ENCODE measurements around the gene BCLAF1. TPM values are rescaled to one million over a fixed set of nuclear protein-coding genes. Genes with fewer than 3 reads are reported as not detected.
"Not testable (repeated sequence)": the region's sequence is repeated elsewhere in the genome, so short reads cannot be mapped to it uniquely, and the experiment has no call there.

The BCLAF1 gene
- total RNA-seq, 1 donor from 2014 or later, result 221 TPM

DNA sequence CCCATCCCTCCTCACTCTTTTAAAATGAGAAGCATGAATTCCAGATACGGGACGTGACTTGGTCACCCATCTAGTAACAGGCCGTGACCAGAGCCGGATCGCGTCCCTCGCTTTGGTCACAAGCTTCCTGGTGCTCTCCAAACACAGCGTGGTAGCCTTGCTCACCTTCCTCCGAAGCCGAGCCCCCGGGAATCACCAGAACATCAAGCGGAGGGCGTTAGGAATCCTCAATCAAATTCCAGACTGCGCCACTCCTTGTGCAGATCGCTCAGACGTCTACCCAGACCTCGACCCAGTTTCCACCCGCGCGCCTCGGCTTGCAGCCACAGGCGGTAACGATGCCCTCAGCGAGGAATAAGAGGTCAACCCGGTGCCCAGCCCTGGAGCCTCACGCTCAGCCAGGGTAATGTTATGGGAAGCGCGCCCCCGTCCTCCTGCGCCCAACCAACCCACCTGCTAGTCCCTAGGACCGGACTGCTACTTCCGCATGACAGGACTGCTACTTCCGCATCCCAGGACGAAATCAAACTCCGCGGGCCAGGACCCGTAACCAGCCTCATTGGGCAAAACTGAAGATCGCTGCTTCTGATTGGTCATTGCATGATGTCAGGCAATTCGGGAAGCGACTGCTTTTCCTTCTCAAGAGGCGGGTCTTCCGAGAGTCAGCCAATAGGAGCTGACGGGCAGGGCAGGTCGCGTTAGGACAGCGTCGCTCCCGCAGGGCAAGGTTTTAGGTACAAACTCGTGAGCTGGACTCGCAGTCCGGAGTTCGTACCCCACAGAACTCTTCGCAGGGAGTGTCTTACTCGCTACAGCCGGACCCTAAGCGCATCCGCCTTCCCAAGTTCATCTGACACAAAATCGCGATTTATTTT lies 39.6 kb downstream of the BCLAF1 start, which contains the start of gene MTFR2:
MTFR2 (minus strand) TSS at position 501 of the 875 bp plus-strand sequence. CDS start 1,212 bp downstream, outside the sequence.
- DNase-seq, result peak; percentile 95

DNA sequence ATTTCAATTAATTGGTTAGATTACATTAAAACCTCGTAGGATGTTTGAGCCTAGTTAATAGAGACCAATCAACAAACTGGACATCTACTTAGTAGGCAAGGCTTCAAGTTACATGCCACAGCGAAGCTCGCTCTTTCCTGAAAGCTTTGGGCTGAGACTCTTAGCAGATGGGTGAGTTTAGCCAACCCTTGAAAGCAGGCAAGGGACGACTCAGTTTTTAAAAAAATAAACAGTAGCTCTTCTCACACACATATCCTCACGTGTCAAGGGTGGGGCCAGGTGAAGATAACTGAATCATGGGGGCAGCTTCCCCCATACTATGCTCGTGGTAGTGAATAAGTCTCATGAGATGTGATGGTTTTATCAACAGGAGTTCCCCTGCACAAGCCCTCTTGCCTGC lies 40.3 kb downstream of the BCLAF1 start:
- DNase-seq, result no peak

DNA sequence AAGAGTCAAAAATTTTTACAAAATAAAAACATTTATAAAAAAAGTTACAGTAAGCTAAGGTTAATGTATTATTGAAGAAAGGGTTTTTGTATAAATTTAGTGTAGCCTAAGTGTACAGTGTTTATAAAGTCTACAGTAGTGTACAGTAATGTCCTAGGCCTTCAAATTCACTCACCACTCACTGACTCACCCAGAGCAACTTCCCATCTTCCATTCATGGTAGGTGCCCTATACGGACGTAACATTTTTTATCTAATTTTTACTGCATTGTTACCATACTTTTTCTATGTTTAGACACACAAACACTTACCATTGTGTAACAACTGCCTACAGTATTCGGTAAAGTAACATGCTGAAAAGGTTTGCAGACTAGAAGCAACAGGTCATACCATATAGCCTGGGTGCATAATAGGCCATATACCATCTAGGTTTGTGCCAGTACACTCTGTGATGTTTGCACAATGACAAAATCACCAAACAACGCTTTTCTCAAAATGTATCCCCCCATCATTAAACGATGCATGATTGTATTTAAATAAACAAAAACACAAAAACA lies 45.5 kb downstream of the BCLAF1 start:
- DNase-seq, result no peak

- no peak for DNase-seq
These were observed 53.0 kb downstream of the BCLAF1 start for GRCh38 chr6:136236466-136237293.

DNA sequence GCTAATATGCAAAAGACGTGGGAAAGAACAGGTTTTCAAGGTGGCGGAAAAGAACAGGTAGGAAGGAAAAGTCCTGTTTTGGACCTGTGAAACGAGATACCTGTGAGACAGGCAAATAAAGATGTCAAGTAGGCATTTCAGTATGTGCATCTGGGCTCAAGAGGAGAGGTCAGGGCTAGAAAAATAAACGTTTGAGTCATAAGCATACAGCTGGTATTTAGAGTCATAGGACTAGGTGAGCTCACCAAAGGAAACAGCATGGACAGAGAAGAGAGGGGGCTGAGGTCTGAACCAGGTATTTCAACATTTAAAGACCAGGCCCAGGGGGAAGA lies 54.4 kb downstream of the BCLAF1 start:
- DNase-seq, result no peak

- no peak for DNase-seq
These were observed 56.9 kb downstream of the BCLAF1 start for GRCh38 chr6:136232701-136233100.

GRCh38 chr6:136230219-136230853 lies 59.3 kb downstream of the BCLAF1 start:
- DNase-seq, result no peak

- no peak for DNase-seq
These were observed 60.8 kb downstream of the BCLAF1 start for GRCh38 chr6:136228814-136229213.

DNA sequence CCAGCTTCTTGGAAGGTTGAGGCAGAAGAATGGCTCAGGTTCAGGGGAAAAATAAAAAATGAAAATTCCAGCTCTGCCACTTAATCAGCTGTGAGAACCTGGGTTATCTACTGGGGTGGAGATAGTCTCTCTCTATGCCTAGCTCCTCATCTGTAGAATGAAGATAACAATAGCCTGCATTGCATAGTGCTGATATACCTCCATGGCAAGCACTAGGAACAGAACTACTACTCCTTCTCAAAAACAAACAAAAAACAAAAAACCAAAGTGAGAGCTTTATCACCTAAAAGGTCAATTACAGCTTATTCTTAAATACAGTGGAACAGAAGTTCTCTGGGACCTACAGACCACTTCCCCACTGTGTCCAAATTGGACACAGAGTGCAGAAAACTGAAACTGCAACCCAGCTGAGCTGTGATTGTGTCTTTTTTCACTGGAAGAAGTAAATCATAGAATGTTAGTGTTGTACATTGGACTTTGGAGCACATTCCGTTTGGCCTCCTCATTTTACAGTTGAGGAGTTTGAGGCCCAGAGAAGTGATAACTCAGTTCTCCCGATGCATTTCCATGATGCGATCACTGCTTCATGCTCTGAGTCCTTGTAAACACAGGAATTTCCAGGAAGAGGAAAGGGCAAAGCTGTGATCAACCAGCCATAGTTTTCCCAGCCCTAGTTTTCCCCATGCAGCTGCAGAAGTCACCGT lies 62.8 kb downstream of the BCLAF1 start:
- no peak for DNase-seq

DNA sequence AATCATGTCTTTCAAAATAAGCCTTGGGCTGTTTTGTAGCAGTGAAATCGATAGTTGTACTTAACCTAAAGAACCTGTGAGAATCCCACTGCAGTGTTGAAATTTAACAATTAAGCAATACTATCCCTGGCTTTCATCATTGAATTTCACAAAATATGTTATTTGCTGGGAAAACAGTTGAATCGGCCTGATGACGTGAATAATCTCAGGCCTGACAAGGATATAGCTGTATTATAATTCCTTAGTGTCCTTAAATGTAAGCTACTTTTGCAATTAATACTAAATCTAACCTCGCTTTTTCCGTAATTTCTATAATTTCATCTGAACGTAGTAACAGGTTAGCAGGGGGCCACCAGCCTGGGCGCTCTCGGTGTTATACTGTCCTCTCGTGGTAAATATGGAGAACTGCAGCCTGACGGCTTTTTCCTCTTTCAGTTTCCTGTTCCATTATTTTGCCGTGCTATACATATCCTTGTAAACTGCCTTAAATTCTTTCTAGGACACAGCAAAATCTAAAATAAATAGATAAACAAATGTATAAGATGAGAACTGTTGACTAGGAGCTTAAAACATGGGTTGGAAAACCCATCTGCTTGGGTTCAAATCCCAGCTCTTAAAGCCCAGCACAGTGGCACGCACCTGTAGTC lies 63.5 kb downstream of the BCLAF1 start:
- DNase-seq, result peak; percentile 15

DNA sequence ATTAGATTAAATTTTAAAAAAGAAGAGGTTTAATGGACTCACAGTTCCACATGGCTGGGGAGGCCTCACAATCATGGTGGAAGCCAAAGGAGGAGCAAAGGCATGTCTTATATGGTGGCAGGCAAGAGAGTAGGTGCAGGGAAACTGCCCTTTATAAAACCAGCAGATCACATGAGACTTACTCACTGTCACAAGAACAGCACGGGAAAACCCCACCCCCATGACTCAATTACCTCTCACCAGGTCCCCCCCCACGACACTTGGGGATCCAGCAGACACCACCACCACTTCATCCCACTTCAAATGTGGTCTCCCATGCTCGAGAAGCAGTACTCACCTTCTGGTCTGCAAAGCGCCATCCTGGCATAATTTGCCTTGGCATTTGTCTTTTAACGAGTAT lies 64.2 kb downstream of the BCLAF1 start:
- no peak for DNase-seq

GRCh38 chr6:136224974-136225373 lies 64.7 kb downstream of the BCLAF1 start:
- DNase-seq, result not testable (repeated sequence)

- no peak for DNase-seq
These were observed 72.9 kb downstream of the BCLAF1 start for GRCh38 chr6:136216503-136217401.

DNA sequence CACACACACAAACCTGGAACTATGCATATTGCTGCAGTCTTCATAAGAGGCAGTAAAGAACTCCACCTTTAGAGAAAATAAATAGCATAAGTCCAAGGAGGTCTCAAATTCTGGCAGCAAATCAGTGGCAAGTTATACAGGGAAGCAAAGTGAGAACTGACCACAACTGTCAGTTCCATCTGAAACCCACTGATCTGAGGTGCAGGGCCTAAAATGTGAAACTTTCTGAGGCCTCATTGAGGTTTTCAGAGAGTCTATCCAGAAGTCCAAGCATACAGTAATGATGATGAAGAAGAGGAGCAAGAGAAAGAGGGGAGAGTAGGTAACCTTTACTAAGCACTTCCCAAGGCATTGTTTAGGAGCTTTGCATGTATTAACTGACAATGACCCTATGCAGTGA lies 75.8 kb downstream of the BCLAF1 start:
- no peak for DNase-seq

GRCh38 chr6:136213012-136213539 lies 76.6 kb downstream of the BCLAF1 start:
- no peak for DNase-seq

DNA sequence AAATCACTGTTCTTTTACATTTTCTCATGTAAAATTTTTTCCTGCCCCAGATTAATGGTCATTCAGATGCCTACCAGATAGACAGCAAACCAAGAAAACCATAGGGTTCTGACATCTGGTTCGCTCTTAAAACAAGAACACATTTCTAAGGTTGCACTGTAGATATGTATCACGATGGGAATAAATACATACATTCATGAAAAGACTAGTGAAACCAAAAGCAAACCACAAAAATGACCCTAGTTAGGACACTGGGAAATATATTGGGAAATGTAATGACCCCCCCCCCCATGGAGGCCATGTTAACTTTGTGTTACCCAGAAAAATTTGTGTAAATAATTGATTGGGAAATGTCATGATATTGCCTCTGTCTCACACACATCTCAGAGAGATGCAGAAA lies 77.0 kb downstream of the BCLAF1 start:
- no peak for DNase-seq

GRCh38 chr6:136210398-136211165 lies 79.1 kb downstream of the BCLAF1 start:
- no peak for DNase-seq

- DNase-seq, result no peak
These were observed 80.2 kb downstream of the BCLAF1 start for GRCh38 chr6:136209496-136209895.

DNA sequence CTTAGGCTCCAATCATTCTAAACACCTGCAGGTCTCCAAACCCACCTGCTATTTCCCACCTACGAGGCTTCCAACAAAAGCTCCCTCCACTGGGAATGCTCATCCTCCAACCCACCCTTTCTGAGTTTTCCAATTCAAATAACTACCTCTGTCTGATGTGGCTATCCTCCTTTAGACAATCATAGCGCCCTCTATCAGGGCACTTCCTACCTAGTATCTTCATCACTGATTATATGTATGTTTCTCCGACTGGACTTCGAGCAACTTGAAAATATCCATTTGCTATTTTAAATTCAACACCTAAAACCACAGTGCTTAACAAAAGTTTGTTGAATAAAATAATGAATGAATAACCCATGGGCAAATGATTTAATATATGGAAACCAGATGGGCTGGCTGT lies 80.9 kb downstream of the BCLAF1 start:
- no peak for DNase-seq
